ENCODE data around the gene IPO13. TPM values are rescaled to one million over a fixed set of nuclear protein-coding genes. Genes with fewer than 3 reads are reported as not detected.

IPO13 gene
- polyA plus RNA-seq, 1 donor: 42.5 TPM

DNA sequence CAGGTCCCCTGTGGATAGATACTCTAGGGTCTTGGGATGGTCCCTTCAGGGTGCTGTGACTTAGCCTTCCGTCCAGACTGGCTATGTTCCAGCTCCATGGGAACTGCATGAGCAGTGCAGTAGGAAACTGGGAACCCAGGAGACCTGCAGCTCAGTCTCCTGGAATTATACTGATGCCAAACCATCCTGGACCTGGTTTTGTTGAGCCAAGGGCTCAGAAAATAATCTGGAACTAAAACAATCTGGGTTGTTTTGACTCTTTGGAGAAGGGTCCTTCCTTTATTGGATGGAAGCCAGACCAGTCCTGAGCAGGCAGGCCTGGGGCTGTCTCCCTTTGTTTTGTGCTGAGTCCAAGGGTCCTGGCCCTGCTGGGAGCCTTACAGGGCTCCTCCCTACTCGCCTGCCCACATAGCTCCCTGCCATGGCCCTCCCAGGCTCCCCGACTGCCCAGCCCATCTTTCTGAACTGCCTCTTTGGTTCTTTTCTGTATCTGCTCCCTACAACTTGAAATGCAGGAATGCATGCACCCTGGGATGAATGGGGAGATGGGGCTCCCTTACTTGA is 1.2 kb downstream of the IPO13 start:
- no peak for DNase-seq

DNA sequence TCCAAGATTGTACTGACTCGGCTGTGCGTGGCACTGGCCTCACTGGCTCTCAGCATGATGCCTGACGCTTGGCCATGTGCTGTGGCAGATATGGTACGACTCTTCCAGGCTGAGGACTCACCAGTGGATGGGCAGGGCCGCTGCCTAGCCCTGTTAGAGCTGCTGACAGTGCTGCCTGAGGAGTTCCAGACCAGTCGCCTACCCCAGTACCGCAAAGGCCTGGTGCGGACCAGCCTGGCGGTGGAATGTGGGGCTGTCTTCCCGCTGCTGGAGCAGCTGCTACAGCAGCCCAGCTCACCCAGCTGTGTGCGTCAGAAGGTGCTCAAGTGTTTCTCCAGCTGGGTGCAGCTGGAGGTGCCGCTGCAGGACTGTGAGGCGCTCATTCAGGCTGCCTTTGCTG is 2.9 kb downstream of the IPO13 start:
- DNase-seq: no peak

- DNase-seq: no peak
Observed at GRCh38 chr1:43951021-43951985, 4.6 kb downstream of the IPO13 start.

GRCh38 chr1:43952731-43953346 is 6.1 kb downstream of the IPO13 start:
- DNase-seq: peak; percentile 64

- no peak for DNase-seq
Observed at GRCh38 chr1:43953361-43953760, 6.6 kb downstream of the IPO13 start.

GRCh38 chr1:43954036-43954435 is 7.3 kb downstream of the IPO13 start:
- no peak for DNase-seq

DNA sequence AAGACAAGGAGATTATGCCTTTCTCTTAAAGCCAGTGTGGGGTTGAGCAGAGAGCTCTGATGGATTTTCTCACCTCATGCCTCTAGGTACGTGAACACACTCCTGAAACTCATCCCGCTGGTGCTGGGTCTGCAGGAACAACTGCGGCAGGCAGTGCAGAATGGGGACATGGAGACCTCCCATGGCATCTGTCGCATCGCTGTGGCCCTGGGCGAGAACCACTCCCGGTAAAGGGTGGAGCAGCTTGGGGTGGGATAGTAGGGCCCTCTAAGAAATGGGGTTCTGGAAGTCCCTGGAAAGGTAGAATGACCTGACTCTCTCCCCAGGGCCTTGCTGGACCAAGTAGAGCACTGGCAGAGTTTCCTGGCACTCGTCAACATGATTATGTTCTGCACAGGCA is 9.5 kb downstream of the IPO13 start:
- DNase-seq: no peak

DNA sequence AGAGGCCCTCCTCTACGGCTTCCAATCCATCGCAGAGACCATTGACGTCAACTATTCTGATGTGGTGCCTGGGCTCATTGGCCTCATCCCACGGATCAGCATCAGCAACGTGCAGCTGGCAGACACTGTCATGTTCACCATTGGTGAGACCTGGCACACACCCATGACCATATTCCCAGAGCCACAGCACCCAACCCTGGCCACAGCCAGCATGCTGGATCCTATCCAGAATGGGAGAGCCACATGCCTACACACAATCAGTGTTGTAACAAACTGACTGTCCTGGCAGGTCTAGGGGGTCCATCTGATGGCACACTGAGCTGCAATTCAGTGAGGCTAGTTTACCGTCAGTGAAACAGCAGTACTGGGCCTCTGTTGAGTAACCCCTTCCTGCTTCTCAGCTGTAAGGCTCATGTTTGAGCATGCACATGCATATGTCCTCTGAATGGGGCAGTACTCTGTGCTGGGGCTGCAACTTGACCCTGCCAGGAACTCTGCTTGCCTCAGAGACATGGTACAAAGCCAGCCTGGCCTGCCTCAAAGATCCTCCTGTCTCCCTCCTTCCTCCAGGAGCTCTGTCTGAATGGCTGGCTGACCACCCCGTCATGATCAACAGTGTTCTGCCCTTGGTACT is 10.8 kb downstream of the IPO13 start:
- no peak for DNase-seq

DNA sequence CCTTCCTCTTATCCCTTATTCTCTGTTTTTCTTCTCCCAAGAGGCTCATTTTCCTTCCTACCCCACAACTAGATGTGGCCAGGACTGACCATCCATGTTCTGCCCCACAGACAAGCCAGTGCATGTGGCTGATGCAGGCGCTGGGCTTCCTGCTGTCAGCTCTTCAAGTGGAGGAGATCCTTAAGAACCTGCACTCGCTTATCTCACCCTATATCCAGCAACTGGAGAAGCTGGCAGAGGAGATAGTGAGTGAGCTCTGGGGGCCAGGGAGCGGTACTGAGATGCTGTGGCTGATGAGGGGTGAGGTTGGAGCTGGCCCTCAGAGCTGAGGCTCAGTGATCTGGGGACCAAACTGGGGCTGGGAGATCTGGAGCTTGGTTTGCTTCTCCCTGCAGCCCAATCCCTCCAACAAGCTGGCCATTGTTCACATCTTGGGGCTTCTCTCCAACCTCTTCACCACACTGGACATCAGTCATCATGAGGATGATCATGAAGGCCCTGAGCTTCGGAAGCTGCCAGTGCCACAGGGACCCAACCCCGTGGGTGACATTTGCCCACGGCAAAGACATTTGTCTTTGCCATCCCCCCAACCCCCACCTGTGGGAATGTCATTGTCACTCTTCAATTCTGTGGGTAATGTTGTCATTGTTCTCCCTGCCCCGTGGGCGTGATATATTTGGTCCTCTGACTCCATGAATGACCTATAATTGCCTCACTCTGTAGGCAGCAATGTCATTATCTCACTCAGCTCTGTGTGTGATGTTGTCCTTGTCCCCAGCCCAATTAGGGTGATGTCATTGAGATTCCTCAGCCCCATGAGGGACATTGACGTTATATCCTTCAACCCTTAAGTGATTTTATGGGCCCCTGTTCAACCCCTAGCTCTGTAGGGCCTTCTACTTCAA is 11.9 kb downstream of the IPO13 start:
- no peak for DNase-seq

- no peak for DNase-seq
Observed at GRCh38 chr1:43960798-43961197, 14.0 kb downstream of the IPO13 start.

- DNase-seq: no peak
Observed at GRCh38 chr1:43961692-43962091, 14.9 kb downstream of the IPO13 start.

DNA sequence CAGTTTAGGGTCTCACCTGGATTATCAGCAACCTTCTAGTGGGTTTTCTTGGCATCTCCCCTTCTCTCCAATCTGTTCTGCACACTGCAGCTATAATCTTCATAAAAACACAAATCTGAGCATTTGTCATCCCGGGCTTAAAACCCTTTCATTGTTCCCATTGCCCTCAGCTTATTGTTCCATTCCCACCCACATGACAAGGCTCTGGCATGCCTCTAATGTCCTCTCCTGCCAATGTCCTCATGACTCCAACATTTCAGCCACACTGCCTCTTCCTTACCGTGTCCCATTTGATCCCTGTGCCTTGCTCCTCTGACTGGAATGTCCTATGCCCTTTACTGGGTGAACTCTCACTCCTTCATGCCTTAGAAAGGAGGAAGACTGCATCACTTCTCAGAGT is 15.6 kb downstream of the IPO13 start:
- DNase-seq: no peak

GRCh38 chr1:43963006-43963405 is 16.3 kb downstream of the IPO13 start:
- DNase-seq: no peak

DNA sequence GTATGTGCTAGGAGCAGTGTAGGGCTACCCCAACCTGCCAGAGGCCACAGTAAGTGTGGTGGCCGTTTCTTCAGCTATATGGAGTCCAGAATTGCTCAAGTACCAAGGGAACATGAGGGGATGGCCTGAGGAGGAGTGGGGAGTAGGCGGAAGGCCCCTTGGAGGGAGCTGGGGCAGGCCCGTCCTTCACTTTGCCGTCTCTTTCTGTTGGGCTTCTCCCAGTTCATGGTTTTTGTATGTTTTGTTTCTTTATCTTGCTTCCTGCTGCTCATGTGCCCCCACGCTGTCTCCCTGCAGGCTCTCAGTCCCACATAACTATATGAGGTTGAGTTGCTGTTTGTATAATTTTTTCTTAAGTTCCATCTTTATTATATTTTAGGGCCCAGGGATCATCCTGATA is 17.1 kb downstream of the IPO13 start:
- no peak for DNase-seq

- no peak for DNase-seq
Observed at GRCh38 chr1:43965316-43965715, 18.6 kb downstream of the IPO13 start.

DNA sequence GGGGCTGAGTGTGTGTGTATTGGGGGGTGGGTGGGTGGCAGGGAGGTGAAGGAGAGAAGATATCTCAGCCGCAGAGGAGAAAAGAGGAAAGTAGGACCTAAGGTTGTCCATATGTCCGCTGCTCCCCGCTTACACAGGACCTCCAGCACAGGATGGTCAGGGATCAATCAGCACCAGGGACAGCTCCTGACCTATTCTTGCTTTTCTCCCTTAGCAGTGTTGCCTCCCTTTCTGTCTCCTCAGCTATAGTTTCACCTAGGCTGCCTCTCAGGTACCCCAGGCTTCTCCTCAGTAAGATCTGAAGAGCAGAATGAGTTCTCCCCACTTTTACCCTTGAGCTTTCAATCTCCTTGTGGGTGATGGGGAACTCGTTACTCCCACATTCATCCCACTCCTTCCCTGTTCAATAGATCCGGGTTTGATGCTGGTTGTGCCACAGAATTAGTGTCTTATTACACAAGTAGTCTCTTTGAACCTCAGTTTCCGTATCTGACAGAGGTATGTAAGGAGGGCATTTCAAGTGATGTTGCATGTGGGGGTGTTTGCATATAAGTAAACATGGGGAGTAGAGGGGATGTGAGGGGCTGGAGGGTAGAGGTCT is 21.7 kb downstream of the IPO13 start:
- no peak for DNase-seq

GRCh38 chr1:43969416-43969745 is 22.6 kb downstream of the IPO13 start:
- no peak for DNase-seq

GRCh38 chr1:43969746-43970466 is 23.2 kb downstream of the IPO13 start, which contains the start of gene DPH2:
Gene DPH2 (plus strand): TSS chr1:43970010. CDS start chr1:43970176, 166 bp downstream.
- peak; percentile 96 for DNase-seq

DNA sequence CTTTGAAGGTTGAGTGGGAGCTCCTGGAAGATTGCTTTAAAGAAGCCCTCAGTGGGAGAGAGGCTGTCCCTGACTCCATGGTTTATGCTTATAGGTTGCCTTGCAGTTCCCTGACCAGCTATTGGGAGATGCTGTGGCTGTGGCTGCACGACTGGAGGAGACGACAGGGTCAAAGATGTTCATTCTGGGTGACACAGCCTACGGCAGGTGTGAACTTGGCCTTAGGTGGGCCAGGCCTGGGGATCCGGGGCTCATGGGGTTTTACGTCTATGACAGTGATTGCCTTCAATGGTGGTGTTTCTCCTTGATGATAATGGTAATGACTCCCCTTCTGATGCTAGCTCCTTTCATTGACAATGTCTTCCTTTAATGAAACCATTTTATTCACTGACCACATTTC is 23.8 kb downstream of the IPO13 start:
- no peak for DNase-seq

GRCh38 chr1:43970911-43971310 is 24.2 kb downstream of the IPO13 start:
- no peak for DNase-seq

Data from left kidney (tissue), 2 donors.